D341Med (cell line): ENCODE results near the gene TAGLN3.

Source experiments
- DNase-seq: peaks from one replicate; pipeline ENCODE4 v3.0.0; 2012; ENCODE audit warnings: low spot score

Gene TAGLN3

GRCh38 chr3:112048911-112049310, 50.2 kb downstream of the TAGLN3 start:
- no peak for DNase-seq

DNA sequence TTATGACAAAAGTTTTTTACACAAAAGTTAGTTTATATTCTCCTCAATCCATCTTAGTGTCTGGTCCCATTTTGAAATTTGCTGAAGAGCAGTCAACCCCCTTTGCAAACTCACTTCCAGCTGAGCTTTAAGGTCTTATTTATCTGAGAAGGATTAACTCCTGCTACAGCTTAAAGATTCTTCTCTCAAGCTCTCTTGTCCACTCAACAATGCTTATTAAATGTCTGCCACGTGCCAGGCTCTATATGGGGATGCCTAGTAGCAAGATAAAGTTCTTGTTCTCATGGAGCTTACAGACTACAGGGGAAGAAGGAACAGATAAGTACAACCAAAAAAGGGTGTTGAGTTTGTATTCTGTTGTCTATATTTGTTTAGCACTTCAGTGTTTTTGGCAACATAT, 54.5 kb downstream of the TAGLN3 start:
- DNase-seq: no peak

DNA sequence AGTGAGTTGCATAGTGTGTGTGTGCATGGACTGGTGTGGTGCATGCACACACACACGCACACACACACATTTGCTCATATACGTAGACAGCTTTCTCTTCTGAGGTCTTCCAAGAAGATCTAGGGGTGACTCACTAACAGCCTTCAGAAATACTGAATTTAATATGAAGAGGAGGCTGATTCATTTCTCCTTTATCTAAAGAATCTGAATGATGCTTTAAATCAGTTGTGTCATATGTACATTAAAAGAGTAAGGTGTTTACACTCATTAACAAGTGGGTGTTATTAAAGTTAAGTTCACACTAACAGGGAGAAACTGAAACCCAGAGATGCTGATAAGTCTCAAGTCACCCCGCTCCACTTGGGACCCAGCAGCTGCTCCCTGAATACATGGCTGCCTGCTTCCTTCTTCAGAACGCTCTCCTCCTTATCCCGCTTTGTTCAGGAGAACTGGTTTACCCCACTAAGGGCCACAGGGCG, 57.8 kb downstream of the TAGLN3 start:
- DNase-seq: no peak

DNA sequence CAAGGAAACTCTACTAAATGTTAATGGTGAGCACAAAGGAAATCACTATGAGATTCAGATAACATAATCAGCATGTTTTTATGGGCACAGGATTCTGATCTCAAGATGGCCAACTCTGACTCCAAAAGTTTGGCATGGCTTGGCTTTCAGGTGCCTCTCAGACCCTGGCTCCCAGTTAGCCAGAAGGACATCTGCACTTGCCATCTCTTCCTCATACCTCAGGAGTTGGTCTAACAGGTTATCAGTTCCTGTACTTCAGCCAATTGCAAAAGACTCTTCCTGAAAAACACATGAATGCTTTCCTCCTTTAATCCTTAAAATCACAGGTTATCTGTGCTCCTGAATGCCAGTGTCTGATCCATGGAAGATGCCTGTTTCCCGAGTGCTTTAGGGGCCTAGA, 60.8 kb downstream of the TAGLN3 start:
- no peak for DNase-seq

- no peak for DNase-seq
These were observed 62.4 kb downstream of the TAGLN3 start for GRCh38 chr3:112061152-112061551.
